ENCODE results near the gene HDAC9. TPM values are rescaled to one million over a fixed set of nuclear protein-coding genes. Genes with fewer than 3 reads are reported as not detected.

Gene HDAC9
- total RNA-seq, 1 experiment from 2014 or later: 14.7 TPM

GRCh38 chr7:18570441-18570840 is 74.9 kb downstream of the HDAC9 start:
- ChIA-PET POLR2A (ENCODE audit: unreplicated experiment) (interaction anchor here (0.7 kb wide), 1 partner anchor 554 kb away, joined by 4 read pairs; no protein-coding TSS in a partner anchor), CTCF (interaction anchor here (0.6 to 3.0 kb wide), 8 partner anchors 56 to 1096 kb away, joined by 3 to 31 read pairs (median 6); no protein-coding TSS in a partner anchor)
- DNase-seq: no peak
- Histone ChIP-seq H3K4me1 (replicated peaks; ENCODE audit: insufficient read depth) (no peaks in the 10 kb centered on the region), H3K9me3 (ENCODE audit: insufficient read depth, low read depth) (no peaks in the 10 kb centered on the region), H3K4me2 (no peak overlapping the region), H2AFZ (0 out of 2 replicates have a peak overlapping the region, but pooled peaks have one; percentile 13), H4K20me1 (ENCODE audit: insufficient read depth) (no peaks in the 10 kb centered on the region), H3K79me2 (ENCODE audit: low read depth) (no peaks in the 10 kb centered on the region), H3K4me3 (no peak overlapping the region), H3K27me3 (ENCODE audit: insufficient read depth, low read depth) (no peaks in the 10 kb centered on the region), H3K36me3 (ENCODE audit: low read depth) (no peaks in the 10 kb centered on the region), H3K27ac (no peak overlapping the region), H3F3A (ENCODE audit: insufficient read depth, low read depth) (no peaks in the 10 kb centered on the region), H3K9me2 (ENCODE audit: insufficient read depth) (no peaks in the 10 kb centered on the region)
- intact Hi-C loops (cut with micrococcal nuclease; ENCODE audit: unreplicated experiment): loop anchor here (2.0 to 10.0 kb wide), 2 partner anchors 142 to 796 kb away; no protein-coding TSS in a partner anchor
- TF ChIP-seq, protein P1, sequence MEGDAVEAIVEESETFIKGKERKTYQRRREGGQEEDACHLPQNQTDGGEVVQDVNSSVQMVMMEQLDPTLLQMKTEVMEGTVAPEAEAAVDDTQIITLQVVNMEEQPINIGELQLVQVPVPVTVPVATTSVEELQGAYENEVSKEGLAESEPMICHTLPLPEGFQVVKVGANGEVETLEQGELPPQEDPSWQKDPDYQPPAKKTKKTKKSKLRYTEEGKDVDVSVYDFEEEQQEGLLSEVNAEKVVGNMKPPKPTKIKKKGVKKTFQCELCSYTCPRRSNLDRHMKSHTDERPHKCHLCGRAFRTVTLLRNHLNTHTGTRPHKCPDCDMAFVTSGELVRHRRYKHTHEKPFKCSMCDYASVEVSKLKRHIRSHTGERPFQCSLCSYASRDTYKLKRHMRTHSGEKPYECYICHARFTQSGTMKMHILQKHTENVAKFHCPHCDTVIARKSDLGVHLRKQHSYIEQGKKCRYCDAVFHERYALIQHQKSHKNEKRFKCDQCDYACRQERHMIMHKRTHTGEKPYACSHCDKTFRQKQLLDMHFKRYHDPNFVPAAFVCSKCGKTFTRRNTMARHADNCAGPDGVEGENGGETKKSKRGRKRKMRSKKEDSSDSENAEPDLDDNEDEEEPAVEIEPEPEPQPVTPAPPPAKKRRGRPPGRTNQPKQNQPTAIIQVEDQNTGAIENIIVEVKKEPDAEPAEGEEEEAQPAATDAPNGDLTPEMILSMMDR (conservative IDR thresholded peaks at IDR 0.05): no peak
- no peak for TF ChIP-seq EZH2 (IDR thresholded peaks at IDR 0.05; ENCODE audit: low read depth)
- BruUV-seq (replicated peaks): no TSS peak

DNA sequence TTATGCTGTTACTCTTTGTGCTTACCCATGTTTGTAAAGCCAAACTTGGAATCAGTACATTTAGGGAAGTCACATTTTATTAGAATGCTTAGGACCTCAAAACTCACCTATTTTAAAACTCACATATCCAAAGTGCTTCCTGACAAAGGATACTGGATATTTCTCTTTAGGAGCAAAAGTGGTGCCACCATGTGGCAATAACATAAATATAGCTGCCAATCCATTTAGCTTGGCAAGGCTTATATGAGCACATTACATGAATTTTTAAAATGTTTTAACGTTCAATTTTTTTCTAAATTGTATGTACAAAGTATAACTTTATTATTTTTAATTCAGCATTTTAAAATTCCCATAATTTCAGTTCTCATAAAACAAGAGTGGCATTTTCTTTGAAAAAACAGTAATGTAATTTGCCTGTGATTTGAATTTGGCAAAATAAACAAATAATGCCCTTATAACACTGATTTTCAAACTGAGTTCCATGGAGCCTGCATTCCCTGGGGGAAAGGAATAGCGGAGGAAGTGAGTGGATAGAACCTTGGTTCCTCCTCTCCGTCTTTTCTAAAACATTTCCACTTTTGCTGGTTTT is 75.4 kb downstream of the HDAC9 start:
- TF ChIP-seq EZH2 (IDR thresholded peaks at IDR 0.05; ENCODE audit: low read depth): no peak
- TF ChIP-seq, protein P1 (conservative IDR thresholded peaks at IDR 0.05): peak; percentile 78
- Histone ChIP-seq H4K20me1 (ENCODE audit: insufficient read depth) (no peaks in the 10 kb centered on the region), H3F3A (ENCODE audit: insufficient read depth, low read depth) (no peaks in the 10 kb centered on the region), H3K79me2 (ENCODE audit: low read depth) (no peaks in the 10 kb centered on the region), H3K27me3 (ENCODE audit: insufficient read depth, low read depth) (no peaks in the 10 kb centered on the region), H2AFZ (0 out of 2 replicates have a peak overlapping the region, but pooled peaks have one; percentile 13), H3K9me2 (ENCODE audit: insufficient read depth) (no peaks in the 10 kb centered on the region), H3K4me3 (no peak overlapping the region), H3K36me3 (ENCODE audit: low read depth) (no peaks in the 10 kb centered on the region), H3K27ac (no peak overlapping the region), H3K9me3 (ENCODE audit: insufficient read depth, low read depth) (no peaks in the 10 kb centered on the region), H3K4me1 (replicated peaks; ENCODE audit: insufficient read depth) (no peaks in the 10 kb centered on the region), H3K4me2 (no peak overlapping the region)
- peak in 1 of 2 experiments; percentile 63 for DNase-seq
- CTCF ChIA-PET: interaction anchor here (0.6 to 3.0 kb wide), 9 partner anchors 62 to 801 kb away, joined by 3 to 31 read pairs (median 5); no protein-coding TSS in a partner anchor
- BruUV-seq (replicated peaks): no TSS peak
- POLR2A ChIA-PET (ENCODE audit: unreplicated experiment): interaction anchor here (0.6 to 0.7 kb wide), 4 partner anchors 62 to 554 kb away, joined by 3 to 4 read pairs (median 4); no protein-coding TSS in a partner anchor
- intact Hi-C loops (cut with micrococcal nuclease; ENCODE audit: unreplicated experiment): loop anchor here (1.0 to 10.0 kb wide), 4 partner anchors 142 to 796 kb away; no protein-coding TSS in a partner anchor

DNA sequence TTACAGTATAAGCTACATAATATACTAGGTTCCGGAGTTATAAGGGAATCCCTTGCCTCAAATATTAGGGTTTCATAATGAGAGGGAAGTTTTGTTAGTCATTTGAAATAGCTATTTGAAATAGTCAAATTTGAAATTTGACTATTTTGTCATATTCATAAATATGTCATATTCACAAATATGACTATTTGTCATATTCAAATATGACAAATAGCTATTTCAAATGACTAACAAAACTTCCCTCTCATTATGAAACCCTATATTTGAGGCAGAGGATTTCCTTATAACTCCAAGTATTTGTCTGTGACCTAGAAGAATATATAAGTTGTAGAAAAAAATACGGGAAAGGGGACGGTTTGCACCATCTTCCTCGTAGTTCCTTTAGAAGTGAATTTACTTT is 76.6 kb downstream of the HDAC9 start:
- Histone ChIP-seq H3K27me3 (ENCODE audit: insufficient read depth, low read depth) (no peaks in the 10 kb centered on the region), H3K9me2 (ENCODE audit: insufficient read depth) (no peaks in the 10 kb centered on the region), H3K4me1 (replicated peaks; ENCODE audit: insufficient read depth) (no peaks in the 10 kb centered on the region), H3K4me3 (no peak overlapping the region), H3K4me2 (no peak overlapping the region), H3K79me2 (ENCODE audit: low read depth) (no peaks in the 10 kb centered on the region), H4K20me1 (ENCODE audit: insufficient read depth) (no peaks in the 10 kb centered on the region), H2AFZ (no peak overlapping the region), H3K27ac (no peak overlapping the region), H3F3A (ENCODE audit: insufficient read depth, low read depth) (no peaks in the 10 kb centered on the region), H3K9me3 (ENCODE audit: insufficient read depth, low read depth) (no peaks in the 10 kb centered on the region), H3K36me3 (ENCODE audit: low read depth) (no peaks in the 10 kb centered on the region)
- DNase-seq: no peak
- intact Hi-C loops (cut with micrococcal nuclease; ENCODE audit: unreplicated experiment): loop anchor here (10.0 kb wide), 1 partner anchor 797 kb away; no protein-coding TSS in a partner anchor
- ChIA-PET CTCF (interaction anchor here (0.7 to 3.0 kb wide), 5 partner anchors 36 to 1681 kb away, joined by 3 to 31 read pairs (median 4); no protein-coding TSS in a partner anchor), POLR2A (ENCODE audit: unreplicated experiment) (interaction anchor here (0.7 kb wide), 1 partner anchor 749 kb away, joined by 3 read pairs; no protein-coding TSS in a partner anchor)
- TF ChIP-seq EZH2 (IDR thresholded peaks at IDR 0.05; ENCODE audit: low read depth): no peak
- TF ChIP-seq, protein P1 (conservative IDR thresholded peaks at IDR 0.05): no peak
- no TSS peak for BruUV-seq (replicated peaks)

Measured in PC-9 (cell line).